ENCODE results near the gene PHF10. TPM values are rescaled to one million over a fixed set of nuclear protein-coding genes. Genes with fewer than 3 reads are reported as not detected.
"Not testable (repeated sequence)": the region's sequence is repeated elsewhere in the genome, so short reads cannot be mapped to it uniquely, and the experiment has no call there.

Gene PHF10
- total RNA-seq, result 40.4 and 42.3 TPM in 2 replicates

DNA sequence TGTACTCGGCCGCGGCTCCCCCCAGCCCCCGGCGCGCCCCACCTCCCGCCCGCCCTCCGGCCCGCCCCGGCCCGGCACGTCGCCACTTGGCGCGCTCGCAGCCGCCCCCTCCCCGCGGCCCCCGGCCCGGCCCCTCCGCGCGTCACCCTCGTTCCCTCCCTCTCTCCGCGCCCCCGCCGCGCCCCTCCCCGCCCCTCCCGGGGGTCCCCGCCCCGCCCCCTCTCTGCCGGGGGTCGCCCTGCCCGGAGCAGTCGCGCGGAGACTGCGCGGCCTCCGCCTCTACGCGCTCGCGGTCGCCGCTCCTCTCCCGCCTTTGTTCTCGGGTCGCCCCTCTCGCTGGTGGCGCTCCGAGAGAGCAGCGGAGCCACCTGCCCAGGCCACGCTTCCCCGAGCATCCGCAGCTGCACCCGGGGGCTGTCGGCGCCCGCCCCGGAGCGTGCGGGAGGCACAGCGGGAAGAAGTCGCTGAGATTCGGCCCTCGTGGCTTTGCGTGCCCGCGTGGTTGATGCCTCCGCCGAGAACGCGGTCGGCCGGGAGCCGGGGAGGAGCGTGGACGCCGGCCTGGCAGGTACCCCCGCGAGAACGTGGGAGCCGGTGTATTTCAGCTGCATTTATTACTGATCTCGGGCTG is at the start of gene PHF10:
Gene PHF10 (minus strand): TSS at position 7 of the 631 bp plus-strand sequence. CDS start 569 bp downstream, outside the sequence.
- DNase-seq (ENCODE audit: low read depth, low spot score), result no peak

DNA sequence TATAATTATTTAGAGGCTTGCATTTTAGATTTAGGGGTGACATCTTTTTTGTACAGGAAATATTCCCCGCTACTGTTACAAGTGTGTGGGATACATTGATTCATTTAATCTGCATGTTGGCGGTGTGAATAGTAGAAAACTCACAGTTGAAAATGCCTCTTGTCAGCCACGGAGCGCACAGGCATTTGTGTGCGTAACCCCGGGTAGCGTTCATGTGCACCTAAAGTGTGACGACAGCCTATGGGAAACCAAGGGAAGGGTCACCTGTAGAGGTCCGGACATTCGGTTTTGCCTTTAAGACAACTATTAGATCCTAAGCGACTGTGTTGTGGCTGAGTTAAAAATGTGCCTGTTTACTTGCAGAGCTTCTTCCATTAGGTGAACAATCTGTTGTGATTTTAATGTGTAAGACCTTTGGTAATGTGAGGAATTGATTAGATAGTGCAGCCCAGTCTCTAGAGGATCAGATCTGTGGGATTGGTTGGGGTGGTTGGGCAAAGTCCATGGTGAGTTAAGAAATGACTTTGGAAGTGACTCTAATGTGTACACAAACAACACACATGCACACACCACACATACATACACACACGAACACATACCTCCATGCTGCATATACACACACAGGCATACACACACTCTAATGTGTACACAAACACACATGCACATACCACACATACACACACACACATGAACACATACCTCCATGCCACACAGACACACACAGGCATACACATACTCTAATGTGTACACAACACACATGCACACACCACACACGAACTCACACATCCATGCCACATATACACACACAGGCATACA is 42.8 kb upstream of the PHF10 start:
- no peak for DNase-seq (ENCODE audit: low read depth, low spot score)

DNA sequence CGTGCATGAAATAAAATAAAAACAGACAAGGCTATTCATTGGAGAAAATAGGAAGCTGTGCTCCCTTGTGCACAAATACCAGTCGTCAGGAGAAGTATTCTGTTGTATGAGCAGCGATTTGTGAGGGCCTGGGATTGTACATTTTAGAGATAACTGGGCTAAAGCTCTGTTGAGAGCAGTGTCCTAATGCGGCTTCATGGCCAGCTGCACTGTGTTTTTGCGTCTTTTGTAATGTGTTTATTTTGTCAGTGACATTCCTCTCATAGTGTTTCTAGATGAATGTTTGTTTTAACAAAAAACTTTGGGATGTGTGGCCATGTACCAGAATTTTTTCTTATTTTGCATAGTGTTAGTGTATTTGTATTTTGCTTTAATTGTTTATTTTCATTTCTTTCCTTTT is 41.9 kb upstream of the PHF10 start:
- DNase-seq (ENCODE audit: low read depth, low spot score), result no peak

DNA sequence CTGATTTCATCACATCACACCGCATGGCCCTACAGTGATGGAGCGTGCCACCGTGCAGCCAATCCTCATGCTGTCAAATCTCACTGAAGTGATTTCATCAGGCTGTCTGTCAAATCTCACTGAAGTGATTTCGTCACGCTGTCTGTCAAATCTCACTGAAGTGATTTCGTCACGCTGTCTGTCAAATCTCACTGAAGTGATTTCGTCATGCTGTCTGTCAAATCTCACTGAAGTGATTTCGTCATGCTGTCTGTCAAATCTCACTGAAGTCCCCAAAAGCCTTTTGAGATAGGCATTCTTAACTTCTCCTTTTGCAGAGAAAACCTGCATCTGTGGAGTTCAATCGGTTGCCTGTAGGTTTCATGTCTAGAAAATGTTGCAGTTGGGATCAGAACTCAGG is 41.5 kb upstream of the PHF10 start:
- not testable (repeated sequence) for DNase-seq (ENCODE audit: low read depth, low spot score)

DNA sequence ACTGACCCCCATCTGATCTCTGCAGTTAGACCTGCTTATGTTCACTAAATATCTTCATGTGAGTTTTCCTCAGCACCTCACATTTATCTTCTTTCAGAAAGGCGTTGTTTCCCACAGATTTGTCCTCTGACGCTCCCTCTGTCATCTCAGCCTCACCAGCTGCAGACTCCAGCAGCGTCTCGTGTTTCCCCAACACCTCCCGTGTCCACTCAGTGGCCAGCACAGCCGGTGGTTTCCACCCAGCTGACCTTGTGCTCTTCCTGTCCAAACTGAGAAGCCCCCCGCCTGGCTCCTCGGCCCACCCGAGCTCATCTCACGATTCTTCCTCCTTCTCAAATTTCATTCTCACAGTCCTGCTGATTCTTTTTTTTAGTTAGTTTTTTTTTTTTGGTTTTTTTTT is 39.6 kb upstream of the PHF10 start:
- DNase-seq (ENCODE audit: low read depth, low spot score), result no peak

DNA sequence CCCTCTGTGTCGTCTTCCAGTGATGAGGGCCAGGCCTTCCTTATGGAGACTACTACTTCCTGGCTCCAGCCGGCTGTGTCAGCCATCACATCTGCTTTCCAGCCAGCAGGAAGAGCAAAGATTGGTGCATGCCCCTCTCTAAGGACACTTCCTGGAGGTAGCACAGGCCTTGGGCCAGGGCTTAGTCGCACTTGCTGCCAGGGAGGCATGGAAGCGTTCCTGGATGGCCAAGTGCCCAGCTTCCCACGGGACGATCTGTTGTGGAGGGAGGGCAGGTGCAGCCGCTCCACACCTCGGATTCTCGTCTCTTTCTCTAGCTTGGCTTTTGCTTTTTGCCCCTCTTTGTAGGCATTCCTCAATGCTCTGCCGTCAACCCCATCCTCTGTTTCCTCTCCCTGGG is 39.0 kb upstream of the PHF10 start:
- no peak for DNase-seq (ENCODE audit: low read depth, low spot score)

DNA sequence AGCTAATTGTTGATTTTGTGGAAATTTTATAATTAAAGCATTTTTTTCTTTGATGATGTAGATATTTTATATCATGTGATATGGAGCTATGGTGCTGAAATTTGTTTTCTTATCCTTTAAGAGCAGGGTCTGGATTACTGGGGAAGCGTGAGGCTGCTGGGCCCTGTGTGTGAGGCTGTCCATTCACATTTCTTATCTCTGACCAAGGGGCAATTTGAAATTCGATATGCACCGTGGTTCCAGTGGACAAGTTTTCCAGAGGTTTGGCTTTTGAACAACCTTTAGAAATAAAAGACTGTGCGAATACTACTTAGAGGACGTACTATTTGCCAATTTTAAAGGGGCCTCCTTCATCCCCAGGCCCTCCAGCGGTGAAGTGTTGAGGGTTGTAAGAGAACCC is 30.9 kb upstream of the PHF10 start:
- no peak for DNase-seq (ENCODE audit: low read depth, low spot score)

DNA sequence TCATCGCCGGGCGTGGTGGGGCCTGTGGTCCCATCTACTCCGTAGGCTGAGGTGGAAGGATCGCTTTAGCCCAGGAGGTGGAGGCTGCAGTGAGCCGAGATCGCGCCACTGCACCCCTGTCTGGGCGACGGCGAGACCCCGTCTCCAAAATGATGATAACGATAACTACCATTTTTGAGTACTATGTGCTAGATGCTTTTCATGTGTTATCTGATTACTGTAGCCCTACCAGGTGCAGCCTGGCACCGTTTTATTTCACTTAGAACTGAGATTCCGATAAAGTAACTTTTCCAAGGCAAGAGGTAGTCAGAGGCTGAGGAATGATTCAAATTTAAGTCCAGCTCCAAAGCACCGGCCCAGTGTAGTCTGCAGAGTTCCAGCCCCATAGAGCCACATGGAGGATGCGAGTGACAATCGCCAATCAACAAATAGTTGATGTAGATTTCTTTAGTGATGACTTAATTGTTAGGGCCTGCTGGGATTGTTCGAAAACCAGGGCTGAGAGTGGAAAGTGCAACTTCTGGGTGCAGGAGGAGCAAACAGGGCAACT is 27.8 kb upstream of the PHF10 start:
- no peak for DNase-seq (ENCODE audit: low read depth, low spot score)

DNA sequence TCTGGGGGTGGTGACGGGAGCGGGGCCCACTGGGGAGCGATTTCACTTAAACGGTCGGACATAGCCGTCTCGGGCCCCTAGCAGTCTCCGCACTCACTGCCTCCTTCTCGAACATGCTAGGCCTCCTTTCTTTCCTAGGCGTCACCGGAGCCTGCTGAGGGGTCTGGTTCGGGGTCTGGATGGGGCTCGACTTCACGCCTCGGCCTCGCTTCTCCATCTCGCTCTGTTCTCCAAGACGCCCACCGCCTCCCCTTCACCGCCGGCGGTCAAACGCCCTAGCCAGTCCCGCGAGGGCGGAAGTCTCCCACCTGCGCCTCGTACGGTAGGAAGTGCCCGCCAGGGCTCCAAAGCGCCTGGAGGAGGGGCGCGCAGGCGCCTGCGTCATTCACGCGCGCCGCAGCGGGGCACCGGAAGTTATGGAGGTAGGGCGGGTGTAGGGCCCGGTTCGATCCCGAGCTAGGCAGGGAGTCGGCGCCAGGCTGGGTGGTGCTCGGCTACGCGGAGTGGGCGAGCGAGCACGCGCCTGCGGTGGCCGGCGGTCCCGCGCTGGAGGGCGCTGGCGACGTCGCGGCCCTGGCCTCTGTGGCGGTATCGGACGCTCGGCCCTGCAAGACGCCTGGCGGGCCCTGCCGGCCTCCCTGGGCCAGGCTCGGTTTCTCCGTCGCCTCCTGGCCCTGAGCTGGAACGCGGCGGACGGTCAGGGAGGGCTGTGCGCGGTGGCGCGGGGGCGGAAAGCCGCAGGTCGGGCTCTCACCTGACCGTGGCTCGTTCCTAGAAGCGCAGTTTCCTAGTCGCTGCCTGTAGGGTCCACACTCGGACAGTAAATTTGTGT is 27.2 kb upstream of the PHF10 start, which contains the start of the genes DYNLT2 and ERMARD:
Gene DYNLT2 (minus strand): TSS at position 331 of the 832 bp plus-strand sequence. CDS start 114 bp downstream, at position 217.
Gene ERMARD (plus strand): TSS at position 381 of the 832 bp plus-strand sequence. CDS start 36 bp downstream, at position 417.
- DNase-seq (ENCODE audit: low read depth, low spot score), result peak; percentile 69

DNA sequence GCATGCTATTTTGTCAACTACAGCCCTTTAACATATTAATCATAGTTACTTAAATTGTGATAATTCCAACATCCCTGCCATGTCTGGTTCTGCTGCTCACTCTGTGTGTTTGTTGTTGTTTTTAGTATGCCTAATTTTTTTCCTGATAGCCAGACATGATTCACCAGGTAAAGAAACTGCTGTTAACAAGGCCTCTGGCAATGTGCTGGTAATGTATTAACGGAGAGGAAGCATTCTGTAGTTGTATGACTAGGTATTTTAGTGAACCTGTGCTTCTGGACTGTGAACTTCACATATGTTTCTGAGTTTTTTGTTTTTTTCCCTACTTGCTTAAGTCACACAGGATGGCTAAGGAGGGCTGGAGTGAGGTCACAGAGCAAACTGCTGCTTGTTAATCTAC is 22.3 kb upstream of the PHF10 start:
- DNase-seq (ENCODE audit: low read depth, low spot score), result no peak

DNA sequence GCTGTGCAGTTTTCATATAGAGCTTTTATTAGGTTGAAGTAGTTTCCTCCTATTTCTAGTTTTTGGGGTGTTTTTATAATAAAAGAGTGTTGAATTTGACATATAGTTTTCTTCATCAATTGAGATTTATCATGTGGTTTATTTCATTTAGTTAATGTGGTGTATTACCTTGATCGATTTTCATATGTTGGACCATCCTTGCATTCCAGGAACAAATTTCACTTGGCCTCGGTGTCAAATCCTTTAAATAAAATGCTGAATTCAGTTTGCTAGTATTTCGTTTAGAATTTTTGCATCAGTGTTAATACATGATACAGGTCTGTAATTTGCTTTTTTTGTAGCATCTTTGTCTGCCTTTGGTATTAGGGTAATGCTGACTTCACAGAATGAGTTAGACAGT is 21.1 kb upstream of the PHF10 start:
- no peak for DNase-seq (ENCODE audit: low read depth, low spot score)

DNA sequence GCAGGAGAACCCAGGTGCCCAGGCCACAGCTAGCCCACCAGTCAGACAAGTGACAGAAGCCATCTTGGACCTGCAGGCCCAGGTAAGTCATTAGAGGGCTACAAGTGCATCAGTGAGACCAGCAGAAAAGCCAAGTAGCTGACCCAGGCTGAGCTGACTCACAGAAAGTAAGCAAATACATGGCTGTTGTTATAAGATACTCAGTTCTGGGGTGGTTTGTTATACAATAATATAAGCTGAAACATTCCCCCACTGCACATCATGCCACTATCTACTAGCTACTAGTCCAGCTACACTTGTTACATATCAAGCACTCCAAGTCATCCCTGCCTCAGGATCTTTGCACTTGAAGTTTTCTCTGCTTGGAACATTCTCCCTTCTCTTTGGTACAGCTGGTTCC is 17.0 kb upstream of the PHF10 start:
- DNase-seq (ENCODE audit: low read depth, low spot score), result no peak

DNA sequence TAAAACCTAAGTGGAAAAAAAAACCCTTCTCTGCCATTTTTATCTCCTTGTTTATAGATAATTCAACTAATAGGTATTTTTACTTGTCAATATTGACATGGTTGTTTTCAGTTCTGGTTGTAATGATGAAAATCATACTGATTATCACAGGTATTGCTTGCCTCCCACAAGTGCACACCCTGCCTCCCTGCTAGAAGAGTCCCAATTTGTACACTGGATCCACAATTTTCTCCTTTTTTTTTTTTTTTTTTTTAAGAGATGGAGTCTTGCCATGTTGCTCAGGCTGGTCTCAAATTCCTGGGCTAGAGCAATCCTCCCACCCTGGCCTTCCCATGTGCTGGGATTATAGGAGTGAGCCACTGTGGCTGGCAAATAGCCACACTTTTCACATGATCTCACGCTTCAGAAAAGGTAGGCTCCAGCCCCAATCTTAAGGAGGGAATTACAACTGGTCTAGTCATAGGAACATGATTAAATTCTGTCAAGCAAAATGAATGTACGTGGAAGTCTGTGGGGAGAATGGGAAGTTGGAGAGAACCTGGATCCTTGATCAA is 14.8 kb upstream of the PHF10 start:
- no peak for DNase-seq (ENCODE audit: low read depth, low spot score)

DNA sequence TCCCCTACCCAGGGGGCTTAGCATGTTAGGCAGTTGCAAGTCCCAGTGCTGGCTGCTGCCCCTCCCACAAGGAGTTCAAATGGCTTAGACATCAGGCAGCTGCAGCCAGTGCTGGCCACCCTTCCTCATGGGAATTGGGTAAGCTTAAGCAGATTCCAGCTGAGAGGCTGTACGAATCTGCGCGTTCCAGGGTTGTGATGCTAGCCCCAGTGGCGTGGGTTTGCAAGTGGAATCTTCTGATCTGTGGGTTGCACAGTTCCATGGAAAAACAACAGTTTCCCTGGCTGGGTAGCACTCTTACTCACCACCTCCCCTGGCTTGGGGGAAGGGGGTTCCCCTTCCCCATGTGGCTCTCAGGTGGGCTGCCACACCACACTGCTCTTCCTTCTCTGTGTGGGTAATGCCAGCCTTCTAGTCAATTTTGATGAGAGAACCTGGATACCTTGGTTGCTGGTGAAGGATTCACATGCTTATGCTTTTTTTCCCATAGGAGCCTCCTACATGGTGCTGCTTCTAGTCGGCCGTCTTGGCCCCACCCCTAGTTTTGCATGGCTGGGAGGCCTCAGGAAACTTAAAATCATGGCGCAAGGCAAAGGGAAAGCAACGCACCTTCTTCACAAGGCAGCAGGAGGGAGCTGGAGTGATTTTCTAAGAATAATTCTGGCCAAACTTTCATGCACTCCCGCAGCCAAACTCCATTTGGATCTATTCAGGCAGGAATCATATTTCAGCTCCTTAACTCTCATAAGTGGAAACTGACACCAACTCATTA is 14.1 kb upstream of the PHF10 start:
- DNase-seq (ENCODE audit: low read depth, low spot score), result no peak

DNA sequence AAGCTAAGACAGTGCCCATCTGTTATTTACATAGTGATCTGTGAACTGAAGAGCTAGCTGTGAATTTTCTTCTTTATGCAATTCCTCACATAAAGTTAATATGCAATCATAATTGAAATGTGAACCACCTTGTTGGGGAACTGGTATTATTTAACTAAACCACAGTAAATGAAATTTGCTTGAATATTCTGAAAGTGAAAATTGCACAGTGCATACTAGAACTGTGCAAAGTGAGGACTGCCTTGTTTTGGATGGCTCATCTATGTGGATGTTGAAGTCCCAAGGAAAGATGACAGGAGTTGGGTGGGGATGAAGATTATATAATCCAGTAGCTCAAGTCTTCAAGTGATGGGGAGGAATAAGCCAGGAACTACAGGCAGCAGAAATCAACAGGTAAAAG is 5.7 kb upstream of the PHF10 start:
- no peak for DNase-seq (ENCODE audit: low read depth, low spot score)

DNA sequence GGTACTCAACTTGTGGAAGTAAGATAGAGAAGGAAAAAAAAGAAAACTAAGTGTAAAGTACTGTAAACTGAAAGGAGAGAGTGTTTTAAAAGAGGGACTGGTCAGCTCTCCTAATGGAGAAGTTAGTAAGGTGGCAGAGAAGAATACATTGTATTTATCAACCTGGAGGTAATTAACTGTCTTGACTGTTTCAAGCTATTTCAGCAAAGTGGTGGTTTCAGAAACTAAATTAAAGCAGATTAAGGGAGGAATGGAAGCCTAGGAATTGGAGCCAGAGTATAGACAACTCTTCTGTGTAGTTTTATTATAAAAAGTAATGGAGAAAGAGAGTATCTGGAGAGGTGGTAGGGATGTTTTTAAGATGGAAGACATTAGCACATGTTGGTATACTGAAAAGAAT is 2.7 kb upstream of the PHF10 start:
- no peak for DNase-seq (ENCODE audit: low read depth, low spot score)

DNA sequence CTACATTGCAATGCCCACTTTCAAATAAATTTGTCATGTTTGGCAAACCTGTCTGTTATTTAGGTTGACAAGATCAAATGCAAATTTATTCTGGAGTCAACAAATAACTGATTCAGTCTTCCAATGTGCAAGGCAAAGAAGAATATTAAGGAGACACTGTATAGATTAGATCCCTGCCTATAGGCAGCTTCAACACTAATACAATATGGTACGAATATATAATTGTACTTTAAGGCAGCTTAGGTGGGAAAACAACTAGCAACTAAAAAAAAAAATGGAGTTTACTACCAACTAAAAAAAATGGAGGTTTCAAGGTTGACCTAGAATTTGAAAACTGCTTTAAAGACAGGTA is 1.7 kb upstream of the PHF10 start:
- no peak for DNase-seq (ENCODE audit: low read depth, low spot score)

DNA sequence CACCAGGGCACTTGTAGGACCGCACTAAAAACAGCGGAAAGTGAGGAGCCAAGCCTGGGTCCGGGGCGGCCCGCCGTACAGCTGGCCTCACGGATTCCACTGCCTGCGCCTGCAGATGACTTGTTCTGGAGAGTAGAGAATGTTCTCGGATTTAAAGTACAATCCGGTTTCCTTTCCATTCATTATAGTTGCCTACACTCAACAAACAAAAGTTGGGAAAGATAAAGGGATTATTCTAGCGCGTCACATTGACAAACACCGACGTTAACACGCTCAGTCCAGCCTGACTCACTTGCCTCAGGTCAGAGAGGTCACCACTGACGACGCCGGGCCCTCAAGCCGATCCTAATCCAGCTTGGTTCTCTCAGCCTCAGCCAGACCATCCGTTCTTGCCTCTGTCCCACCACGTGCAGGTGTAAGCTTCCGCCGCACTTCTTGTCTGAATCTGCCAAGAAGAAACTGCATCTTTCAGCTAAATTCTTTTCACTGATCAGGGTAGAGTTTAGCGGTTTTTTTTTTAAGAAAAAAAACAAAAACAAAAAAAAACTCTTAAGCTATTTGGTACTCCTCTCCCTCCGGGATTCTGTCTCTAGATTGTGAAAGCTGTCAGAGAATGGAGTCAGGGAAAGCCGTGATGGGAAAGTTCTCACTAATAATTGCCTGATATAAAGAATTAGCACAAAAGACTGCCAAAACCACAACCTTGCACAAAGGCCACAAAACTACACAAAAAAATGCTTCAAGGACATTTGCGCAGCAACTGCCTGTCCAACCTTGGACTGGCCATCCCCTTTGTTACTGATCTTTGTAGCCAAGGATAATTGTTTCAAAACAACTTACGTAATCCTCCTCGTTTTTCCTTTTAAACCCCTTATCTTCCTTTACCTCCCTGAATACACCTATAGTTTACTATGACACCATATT is 1.1 kb upstream of the PHF10 start:
- peak; percentile 67 for DNase-seq (ENCODE audit: low read depth, low spot score)

DNA sequence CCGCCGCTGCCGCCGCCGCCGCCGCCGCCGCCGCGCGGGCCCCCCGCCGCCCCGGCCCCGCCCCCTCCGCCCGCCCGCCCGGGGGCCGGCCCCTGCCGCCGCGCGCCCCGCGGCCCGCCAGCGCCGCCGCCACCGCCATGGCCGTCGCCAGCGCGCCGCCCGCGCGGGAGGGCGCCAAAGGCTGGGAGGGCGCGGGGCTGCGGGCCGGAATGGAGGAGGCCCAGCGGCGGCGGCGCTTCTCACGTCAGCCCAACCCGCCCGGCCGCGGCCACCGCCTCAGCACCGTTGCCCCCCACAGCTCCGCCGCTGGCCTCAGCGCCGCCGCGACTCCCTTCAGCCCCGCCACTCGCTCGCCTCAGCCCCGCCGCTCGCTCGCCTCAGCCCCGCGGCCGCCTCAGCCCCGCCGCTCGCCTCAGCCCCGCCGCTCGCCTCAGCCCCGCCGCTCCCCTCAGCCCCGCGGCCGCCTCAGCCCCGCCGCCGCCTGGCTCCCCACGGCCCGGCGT is 258 bp downstream of the PHF10 start:
- DNase-seq (ENCODE audit: low read depth, low spot score), result no peak
